ENCODE results near the gene GOSR2.

GOSR2 gene

DNA sequence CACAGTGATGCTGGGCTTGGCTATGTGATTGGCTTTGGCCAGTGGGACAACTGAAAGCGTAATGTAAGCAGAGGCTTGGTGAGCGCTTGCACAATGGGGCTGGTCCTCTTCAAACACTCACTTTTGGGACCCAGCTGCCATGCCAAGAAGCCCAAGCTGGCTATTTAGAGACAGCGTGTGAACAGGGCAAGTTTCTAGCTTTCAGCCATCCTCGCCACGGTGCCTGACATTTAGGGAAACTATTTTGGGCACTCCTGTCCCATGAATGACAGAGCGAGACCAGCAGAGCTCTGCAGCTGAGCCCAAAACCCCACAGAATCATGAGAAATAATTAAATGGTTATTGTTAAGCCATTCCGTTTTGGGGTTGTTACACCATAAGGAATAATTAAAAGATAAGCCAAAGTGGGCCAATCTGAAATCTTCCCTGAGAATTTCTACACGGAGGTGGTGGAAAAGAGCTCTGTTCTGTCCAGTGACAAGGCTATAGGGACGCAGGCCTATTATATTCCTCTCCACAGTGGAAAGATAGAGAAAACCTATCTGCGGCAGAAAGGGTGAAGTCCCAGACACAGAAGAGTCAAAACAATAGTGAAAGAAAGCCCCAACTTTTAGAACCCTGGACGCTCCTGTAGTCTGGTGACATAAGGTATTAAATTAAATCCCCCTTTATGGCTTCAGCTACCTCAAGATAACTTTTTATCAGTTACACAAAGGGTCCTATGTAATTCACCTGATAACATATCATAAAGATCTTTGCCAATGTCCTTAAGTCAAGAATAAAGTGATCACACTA is 66.9 kb downstream of the GOSR2 start:
- no peak for DNase-seq (ENCODE audit: low spot score)
- in situ Hi-C loops (cut with MboI; ENCODE audit: low pct_unique_long_range_greater_than_20kb, low sequenced_read_pairs, unreplicated experiment): no loop called here
- TF ChIP-seq, protein P1, sequence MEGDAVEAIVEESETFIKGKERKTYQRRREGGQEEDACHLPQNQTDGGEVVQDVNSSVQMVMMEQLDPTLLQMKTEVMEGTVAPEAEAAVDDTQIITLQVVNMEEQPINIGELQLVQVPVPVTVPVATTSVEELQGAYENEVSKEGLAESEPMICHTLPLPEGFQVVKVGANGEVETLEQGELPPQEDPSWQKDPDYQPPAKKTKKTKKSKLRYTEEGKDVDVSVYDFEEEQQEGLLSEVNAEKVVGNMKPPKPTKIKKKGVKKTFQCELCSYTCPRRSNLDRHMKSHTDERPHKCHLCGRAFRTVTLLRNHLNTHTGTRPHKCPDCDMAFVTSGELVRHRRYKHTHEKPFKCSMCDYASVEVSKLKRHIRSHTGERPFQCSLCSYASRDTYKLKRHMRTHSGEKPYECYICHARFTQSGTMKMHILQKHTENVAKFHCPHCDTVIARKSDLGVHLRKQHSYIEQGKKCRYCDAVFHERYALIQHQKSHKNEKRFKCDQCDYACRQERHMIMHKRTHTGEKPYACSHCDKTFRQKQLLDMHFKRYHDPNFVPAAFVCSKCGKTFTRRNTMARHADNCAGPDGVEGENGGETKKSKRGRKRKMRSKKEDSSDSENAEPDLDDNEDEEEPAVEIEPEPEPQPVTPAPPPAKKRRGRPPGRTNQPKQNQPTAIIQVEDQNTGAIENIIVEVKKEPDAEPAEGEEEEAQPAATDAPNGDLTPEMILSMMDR (IDR thresholded peaks at IDR 0.05; ENCODE audit: extremely low read depth, insufficient read depth, missing control alignments): no peak

DNA sequence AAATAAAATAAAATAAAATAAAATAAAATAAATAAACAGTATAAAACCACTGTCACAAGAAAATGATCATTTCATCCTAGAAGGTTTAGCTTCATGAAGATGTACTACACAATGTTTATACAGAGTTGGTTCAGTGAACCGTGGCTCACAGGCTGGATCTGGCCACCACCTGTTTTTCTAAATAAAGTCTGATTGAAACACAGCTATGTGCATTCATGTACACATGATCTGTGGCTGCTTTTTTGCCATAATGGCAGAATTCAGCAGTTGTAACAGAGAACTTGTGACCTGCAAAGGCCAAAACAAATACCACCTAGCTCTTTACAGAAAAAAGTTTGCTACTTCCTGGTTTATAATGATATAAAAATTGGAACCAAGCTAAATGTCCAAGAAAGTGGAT is 68.7 kb downstream of the GOSR2 start:
- no peak for DNase-seq (ENCODE audit: low spot score)
- in situ Hi-C loops (cut with MboI; ENCODE audit: low pct_unique_long_range_greater_than_20kb, low sequenced_read_pairs, unreplicated experiment): no loop called here
- TF ChIP-seq, protein P1 (IDR thresholded peaks at IDR 0.05; ENCODE audit: extremely low read depth, insufficient read depth, missing control alignments): no peak

Data from GM13977 (cell line).